ENCODE data around the gene TBC1D32.

- TF ChIP-seq, protein P1, sequence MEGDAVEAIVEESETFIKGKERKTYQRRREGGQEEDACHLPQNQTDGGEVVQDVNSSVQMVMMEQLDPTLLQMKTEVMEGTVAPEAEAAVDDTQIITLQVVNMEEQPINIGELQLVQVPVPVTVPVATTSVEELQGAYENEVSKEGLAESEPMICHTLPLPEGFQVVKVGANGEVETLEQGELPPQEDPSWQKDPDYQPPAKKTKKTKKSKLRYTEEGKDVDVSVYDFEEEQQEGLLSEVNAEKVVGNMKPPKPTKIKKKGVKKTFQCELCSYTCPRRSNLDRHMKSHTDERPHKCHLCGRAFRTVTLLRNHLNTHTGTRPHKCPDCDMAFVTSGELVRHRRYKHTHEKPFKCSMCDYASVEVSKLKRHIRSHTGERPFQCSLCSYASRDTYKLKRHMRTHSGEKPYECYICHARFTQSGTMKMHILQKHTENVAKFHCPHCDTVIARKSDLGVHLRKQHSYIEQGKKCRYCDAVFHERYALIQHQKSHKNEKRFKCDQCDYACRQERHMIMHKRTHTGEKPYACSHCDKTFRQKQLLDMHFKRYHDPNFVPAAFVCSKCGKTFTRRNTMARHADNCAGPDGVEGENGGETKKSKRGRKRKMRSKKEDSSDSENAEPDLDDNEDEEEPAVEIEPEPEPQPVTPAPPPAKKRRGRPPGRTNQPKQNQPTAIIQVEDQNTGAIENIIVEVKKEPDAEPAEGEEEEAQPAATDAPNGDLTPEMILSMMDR (IDR thresholded peaks at IDR 0.05; ENCODE audit: low read length), result no peak
- TF ChIP-seq EZH2 (IDR thresholded peaks at IDR 0.05; ENCODE audit: borderline replicate concordance, low read length), result no peak
These were observed 293.4 kb downstream of the TBC1D32 start for GRCh38 chr6:121040831-121041230.

Data from OCI-LY1 (cell line).